ENCODE results near the gene PARVB. TPM values are rescaled to one million over a fixed set of nuclear protein-coding genes. Genes with fewer than 3 reads are reported as not detected.

Gene PARVB
- total RNA-seq, 4 donors from 2014 or later = 59.5 to 82.0 (median 61.2) TPM

- no peak for TF ChIP-seq CTCF (IDR thresholded peaks at IDR 0.05)
- no peak for ATAC-seq (ENCODE audit: low FRiP score)
- DNase-seq (ENCODE audit: low spot score) = no peak
These were observed 18.4 kb downstream of the PARVB start for GRCh38 chr22:44042249-44043218.

GRCh38 chr22:44045145-44045544 lies 21.0 kb downstream of the PARVB start:
- no peak for TF ChIP-seq CTCF (IDR thresholded peaks at IDR 0.05)
- no peak for ATAC-seq (ENCODE audit: low FRiP score)

GRCh38 chr22:44046485-44047141 lies 22.5 kb downstream of the PARVB start:
- DNase-seq (ENCODE audit: low spot score) (no peak), ATAC-seq (ENCODE audit: low FRiP score) (no peak)
- TF ChIP-seq CTCF (IDR thresholded peaks at IDR 0.05) = no peak

More at GRCh38 chr22:44045145-44045544, 21.0 kb downstream of the PARVB start:
- no peak for DNase-seq (ENCODE audit: low spot score)

GRCh38 chr22:44047891-44048301 lies 23.8 kb downstream of the PARVB start:
- no peak for TF ChIP-seq CTCF (IDR thresholded peaks at IDR 0.05)
- ATAC-seq (ENCODE audit: low FRiP score) (no peak), DNase-seq (ENCODE audit: low spot score) (no peak)

- DNase-seq (ENCODE audit: low spot score) (no peak), ATAC-seq (ENCODE audit: low FRiP score) (no peak)
- TF ChIP-seq CTCF (IDR thresholded peaks at IDR 0.05) = no peak
These were observed 25.6 kb downstream of the PARVB start for GRCh38 chr22:44049486-44050231.

- DNase-seq (ENCODE audit: low spot score) = no peak
- ATAC-seq (ENCODE audit: low FRiP score) = no peak
- TF ChIP-seq CTCF (IDR thresholded peaks at IDR 0.05) = no peak
These were observed 26.8 kb downstream of the PARVB start for GRCh38 chr22:44050766-44051355.

All from omental fat pad (tissue), 4 donors.